ENCODE results near the gene DUSP14. TPM values are rescaled to one million over a fixed set of nuclear protein-coding genes. Genes with fewer than 3 reads are reported as not detected.

Gene DUSP14
- total and polyA plus RNA-seq, 9 of the 15 experiments (the other 6 are each of a cell fraction or from before 2014, with no cell fraction given) = 20.2 to 74.0 (median 31.8) TPM

DNA sequence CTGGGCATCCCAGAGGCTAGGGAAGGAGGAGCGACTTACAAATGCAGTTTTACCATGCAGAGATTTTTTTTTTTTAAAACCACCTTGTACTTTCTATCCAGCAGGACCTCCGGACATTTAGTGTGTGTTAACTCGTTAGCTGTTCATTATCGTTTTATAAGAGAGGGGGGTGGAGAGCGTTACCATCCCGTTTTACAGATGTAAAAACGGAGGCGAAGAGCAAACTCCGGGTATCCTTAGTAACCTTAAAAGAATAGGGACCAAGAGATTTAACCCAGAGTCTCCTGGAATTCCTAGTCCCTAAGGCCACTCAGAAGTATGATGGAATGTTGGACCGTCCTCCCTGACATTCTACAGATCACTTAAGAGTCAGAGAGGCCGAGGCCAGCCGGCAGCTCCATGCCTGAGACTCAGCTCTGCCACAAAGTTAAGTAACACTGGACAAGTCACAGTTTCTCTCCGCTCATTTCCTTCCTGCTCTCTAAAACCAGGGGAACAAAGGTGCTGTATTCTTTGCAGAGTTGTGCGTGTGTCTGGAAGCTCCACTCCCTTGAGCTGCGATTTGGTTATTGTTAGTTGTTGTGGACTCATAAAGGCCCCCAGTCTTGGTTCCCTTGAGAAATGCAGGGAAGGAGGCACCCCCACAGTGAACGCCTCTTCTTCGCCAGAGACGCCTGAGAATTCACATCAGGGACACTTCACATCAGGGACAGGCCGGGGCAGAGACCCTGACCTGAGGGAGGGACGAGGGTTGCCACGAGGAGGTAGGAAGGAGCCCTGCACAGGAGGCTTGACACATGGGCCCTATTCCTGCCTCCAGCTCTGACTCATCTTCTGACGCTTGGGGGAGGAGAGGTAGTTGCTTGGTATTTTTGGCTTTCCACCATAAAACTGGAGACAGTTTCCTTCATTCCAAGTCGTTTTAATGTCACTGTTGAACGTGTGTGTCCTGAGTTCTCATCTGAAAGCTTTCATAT is 1.2 kb downstream of the DUSP14 start (continued):
- TF ChIP-seq SUPT5H (IDR thresholded peaks at IDR 0.05) (peak; percentile 38; the same call in 1 of the 2 replicates), RBM25 (IDR thresholded peaks at IDR 0.05; ENCODE audit: low read depth, low read length, severe bottlenecking) (peak; percentile 91), PHF8 (IDR thresholded peaks at IDR 0.05; ENCODE audit: borderline replicate concordance, low read length) (peak; percentile 32; the same call in 1 of the 2 replicates), ZBTB12 (CRISPR knock-in tag; IDR thresholded peaks at IDR 0.05) (no peak), ATF3 (IDR thresholded peaks at IDR 0.05) (peak; percentile 90), ATF3 (CRISPR knock-in tag; conservative IDR thresholded peaks at IDR 0.05) (no peak), LEF1 (IDR thresholded peaks at IDR 0.05) (0 out of 2 replicates have a peak, but pooled peaks have one; percentile 27), ZKSCAN3 (CRISPR knock-in tag; IDR thresholded peaks at IDR 0.05) (no peak), CBFA2T3 (IDR thresholded peaks at IDR 0.05) (no peak), NRF1 (conservative IDR thresholded peaks at IDR 0.05 in 1 of 2, IDR thresholded peaks at IDR 0.05 in 1 of 2) (peak in 1 of 2 experiments; percentile 43; a peak in 2 of 4 replicates), CEBPB (tag; IDR thresholded peaks at IDR 0.05) (no peak), MTA3 (IDR thresholded peaks at IDR 0.05; ENCODE audit: borderline replicate concordance) (peak; percentile 23; the same call in 1 of the 2 replicates), ETV5 (CRISPR knock-in tag; IDR thresholded peaks at IDR 0.05; ENCODE audit: low read depth) (no peak)
- TF ChIP-seq, protein P1, sequence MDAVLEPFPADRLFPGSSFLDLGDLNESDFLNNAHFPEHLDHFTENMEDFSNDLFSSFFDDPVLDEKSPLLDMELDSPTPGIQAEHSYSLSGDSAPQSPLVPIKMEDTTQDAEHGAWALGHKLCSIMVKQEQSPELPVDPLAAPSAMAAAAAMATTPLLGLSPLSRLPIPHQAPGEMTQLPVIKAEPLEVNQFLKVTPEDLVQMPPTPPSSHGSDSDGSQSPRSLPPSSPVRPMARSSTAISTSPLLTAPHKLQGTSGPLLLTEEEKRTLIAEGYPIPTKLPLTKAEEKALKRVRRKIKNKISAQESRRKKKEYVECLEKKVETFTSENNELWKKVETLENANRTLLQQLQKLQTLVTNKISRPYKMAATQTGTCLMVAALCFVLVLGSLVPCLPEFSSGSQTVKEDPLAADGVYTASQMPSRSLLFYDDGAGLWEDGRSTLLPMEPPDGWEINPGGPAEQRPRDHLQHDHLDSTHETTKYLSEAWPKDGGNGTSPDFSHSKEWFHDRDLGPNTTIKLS (IDR thresholded peaks at IDR 0.05; ENCODE audit: borderline replicate concordance, low read depth) = peak; percentile 64; the same call in 1 of the 2 replicates
- TF ChIP-seq, protein P2, sequence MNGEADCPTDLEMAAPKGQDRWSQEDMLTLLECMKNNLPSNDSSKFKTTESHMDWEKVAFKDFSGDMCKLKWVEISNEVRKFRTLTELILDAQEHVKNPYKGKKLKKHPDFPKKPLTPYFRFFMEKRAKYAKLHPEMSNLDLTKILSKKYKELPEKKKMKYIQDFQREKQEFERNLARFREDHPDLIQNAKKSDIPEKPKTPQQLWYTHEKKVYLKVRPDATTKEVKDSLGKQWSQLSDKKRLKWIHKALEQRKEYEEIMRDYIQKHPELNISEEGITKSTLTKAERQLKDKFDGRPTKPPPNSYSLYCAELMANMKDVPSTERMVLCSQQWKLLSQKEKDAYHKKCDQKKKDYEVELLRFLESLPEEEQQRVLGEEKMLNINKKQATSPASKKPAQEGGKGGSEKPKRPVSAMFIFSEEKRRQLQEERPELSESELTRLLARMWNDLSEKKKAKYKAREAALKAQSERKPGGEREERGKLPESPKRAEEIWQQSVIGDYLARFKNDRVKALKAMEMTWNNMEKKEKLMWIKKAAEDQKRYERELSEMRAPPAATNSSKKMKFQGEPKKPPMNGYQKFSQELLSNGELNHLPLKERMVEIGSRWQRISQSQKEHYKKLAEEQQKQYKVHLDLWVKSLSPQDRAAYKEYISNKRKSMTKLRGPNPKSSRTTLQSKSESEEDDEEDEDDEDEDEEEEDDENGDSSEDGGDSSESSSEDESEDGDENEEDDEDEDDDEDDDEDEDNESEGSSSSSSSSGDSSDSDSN (IDR thresholded peaks at IDR 0.05; ENCODE audit: borderline replicate concordance in 1 of 2, low read depth in 2 of 2, low read length in 2 of 2) = peak; percentile 32 to 86; a peak in 2 of 4 replicates
- TF ChIP-seq, protein P3, sequence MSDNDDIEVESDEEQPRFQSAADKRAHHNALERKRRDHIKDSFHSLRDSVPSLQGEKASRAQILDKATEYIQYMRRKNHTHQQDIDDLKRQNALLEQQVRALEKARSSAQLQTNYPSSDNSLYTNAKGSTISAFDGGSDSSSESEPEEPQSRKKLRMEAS (CRISPR knock-in tag; IDR thresholded peaks at IDR 0.05) = peak; percentile 74
- TF ChIP-seq, protein P4, sequence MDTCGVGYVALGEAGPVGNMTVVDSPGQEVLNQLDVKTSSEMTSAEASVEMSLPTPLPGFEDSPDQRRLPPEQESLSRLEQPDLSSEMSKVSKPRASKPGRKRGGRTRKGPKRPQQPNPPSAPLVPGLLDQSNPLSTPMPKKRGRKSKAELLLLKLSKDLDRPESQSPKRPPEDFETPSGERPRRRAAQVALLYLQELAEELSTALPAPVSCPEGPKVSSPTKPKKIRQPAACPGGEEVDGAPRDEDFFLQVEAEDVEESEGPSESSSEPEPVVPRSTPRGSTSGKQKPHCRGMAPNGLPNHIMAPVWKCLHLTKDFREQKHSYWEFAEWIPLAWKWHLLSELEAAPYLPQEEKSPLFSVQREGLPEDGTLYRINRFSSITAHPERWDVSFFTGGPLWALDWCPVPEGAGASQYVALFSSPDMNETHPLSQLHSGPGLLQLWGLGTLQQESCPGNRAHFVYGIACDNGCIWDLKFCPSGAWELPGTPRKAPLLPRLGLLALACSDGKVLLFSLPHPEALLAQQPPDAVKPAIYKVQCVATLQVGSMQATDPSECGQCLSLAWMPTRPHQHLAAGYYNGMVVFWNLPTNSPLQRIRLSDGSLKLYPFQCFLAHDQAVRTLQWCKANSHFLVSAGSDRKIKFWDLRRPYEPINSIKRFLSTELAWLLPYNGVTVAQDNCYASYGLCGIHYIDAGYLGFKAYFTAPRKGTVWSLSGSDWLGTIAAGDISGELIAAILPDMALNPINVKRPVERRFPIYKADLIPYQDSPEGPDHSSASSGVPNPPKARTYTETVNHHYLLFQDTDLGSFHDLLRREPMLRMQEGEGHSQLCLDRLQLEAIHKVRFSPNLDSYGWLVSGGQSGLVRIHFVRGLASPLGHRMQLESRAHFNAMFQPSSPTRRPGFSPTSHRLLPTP (IDR thresholded peaks at IDR 0.05; ENCODE audit: borderline replicate concordance, extremely low read depth, insufficient read length) = no peak
